Measurements from ENCODE around the gene AP1B1.
"Not testable (repeated sequence)": the region's sequence is repeated elsewhere in the genome, so short reads cannot be mapped to it uniquely, and the experiment has no call there.

AP1B1 gene

DNA sequence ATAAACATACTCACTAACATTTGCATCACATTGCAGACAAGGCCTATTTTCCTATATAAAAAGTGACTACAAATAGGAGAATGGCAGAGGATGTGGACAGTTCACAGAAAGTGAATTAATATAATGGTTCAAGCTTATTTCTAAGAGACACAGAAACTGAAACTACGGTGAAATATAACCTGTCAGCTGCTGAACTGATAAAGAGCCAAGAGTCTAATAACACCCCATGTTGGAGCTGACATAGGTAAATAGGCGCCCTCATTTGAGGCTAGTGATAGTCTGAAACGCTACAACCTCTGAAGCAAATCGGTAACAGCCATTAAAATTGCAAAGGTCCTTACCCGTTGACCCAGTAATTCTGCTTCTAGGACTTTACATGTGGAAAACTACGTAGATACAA lies 14.0 kb downstream of the AP1B1 start:
- Histone ChIP-seq H3K36me3 (ENCODE audit: insufficient read depth, low read length) (peaks cover 11% of the 10 kb centered on the region), H3K4me3 (ENCODE audit: low read length) (no peak overlapping the region), H3K4me1 (ENCODE audit: control insufficient read depth, insufficient read depth, low read length) (peaks cover 12% of the 10 kb centered on the region)

DNA sequence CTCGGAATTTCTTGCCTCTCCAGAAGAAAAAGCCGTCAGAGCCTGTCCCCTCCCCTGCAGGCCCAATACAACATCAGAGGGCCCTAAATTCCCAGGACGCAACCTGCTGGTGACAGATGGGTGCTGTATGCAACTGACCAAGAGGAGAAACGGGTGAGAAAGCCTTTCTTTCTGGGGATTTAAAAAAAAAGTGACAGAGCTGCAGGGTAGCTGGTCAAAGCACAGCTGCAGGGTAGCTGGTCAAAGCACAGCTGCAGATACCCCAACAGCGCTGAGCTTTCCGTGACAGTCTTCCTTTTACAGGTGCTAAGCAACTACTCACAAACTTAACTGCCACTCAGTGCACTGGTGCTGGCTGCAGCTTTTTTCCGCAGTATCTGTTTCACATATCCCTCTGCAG lies 17.8 kb downstream of the AP1B1 start:
- peaks cover 4% of the 10 kb centered on the region for H3K36me3 ChIP-seq (ENCODE audit: insufficient read depth, low read length)
- no peaks in the 10 kb centered on the region for H3K9me3 ChIP-seq (replicated peaks; ENCODE audit: low read length)
- peaks cover 22% of the 10 kb centered on the region for H3K4me1 ChIP-seq (ENCODE audit: control insufficient read depth, insufficient read depth, low read length)
- H3K27me3 ChIP-seq (ENCODE audit: control insufficient read depth, insufficient read depth, low read length), result no peaks in the 10 kb centered on the region
- no peak overlapping the region for H3K4me3 ChIP-seq (ENCODE audit: low read length)
- H3K4me2 ChIP-seq (ENCODE audit: low read length), result no peak overlapping the region
- no peak overlapping the region for H3K9ac ChIP-seq (ENCODE audit: low read depth, low read length)

More for the DNA sequence above, 14.0 kb downstream of the AP1B1 start:
- Histone ChIP-seq H3K9me3 (replicated peaks; ENCODE audit: low read length) (no peaks in the 10 kb centered on the region), H3K4me2 (ENCODE audit: low read length) (no peak overlapping the region), H3K27me3 (ENCODE audit: control insufficient read depth, insufficient read depth, low read length) (no peaks in the 10 kb centered on the region), H3K9ac (ENCODE audit: low read depth, low read length) (no peak overlapping the region)

DNA sequence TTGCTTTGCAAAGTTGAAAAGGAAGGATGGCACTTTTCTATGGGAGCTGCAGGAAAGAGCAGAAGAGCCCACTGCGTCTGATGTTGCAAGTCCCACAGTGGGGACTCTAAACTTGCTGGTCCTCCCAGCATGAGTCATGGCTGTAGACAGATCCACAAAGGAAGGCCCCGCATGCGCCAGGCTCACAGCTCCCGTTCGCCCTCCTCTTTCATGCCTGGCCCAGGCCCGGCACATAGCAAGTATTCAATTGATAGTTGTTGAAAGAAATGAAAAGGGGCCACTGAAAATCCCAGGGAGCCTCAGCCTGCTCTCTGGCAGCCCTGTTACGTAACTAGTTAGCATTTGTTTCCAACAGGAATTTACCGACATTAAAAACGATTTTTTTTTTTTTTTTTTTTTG lies 18.9 kb downstream of the AP1B1 start:
- Histone ChIP-seq H3K36me3 (ENCODE audit: insufficient read depth, low read length) (peaks cover 3% of the 10 kb centered on the region), H3K4me1 (ENCODE audit: control insufficient read depth, insufficient read depth, low read length) (peaks cover 22% of the 10 kb centered on the region)

DNA sequence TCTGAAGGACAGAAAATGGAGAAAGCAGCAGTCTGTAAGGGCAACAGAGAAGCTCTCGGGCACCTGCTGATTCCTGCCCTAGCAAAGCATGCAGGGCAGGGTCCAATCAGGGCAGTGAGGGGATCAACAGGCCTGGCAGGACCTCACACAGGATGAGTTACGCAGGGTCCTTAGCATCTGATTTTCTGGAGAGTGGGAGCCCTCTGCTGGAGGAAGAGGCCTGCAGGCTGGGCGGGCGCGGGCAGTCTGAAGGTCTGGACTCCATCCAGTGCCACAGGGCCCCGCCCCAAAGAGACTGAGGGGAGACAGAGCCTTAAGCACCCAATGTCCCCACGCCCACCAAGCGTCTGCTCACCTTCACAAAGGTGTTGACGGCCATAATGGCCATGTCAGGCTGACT lies 28.9 kb downstream of the AP1B1 start:
- Histone ChIP-seq H3K9me3 (replicated peaks; ENCODE audit: low read length) (no peaks in the 10 kb centered on the region), H3K4me1 (ENCODE audit: control insufficient read depth, insufficient read depth, low read length) (peaks cover 3% of the 10 kb centered on the region), H3K9ac (ENCODE audit: low read depth, low read length) (no peak overlapping the region), H3K27me3 (ENCODE audit: control insufficient read depth, insufficient read depth, low read length) (no peaks in the 10 kb centered on the region), H3K4me2 (ENCODE audit: low read length) (no peak overlapping the region), H3K36me3 (ENCODE audit: insufficient read depth, low read length) (peaks cover 38% of the 10 kb centered on the region), H3K4me3 (ENCODE audit: low read length) (no peak overlapping the region)

More for the DNA sequence above, 18.9 kb downstream of the AP1B1 start:
- Histone ChIP-seq H3K9me3 (replicated peaks; ENCODE audit: low read length) (no peaks in the 10 kb centered on the region), H3K4me3 (ENCODE audit: low read length) (peak overlapping the region; percentile 45), H3K9ac (ENCODE audit: low read depth, low read length) (peak overlapping the region; percentile 66), H3K27me3 (ENCODE audit: control insufficient read depth, insufficient read depth, low read length) (no peaks in the 10 kb centered on the region), H3K4me2 (ENCODE audit: low read length) (peak overlapping the region; percentile 76)

DNA sequence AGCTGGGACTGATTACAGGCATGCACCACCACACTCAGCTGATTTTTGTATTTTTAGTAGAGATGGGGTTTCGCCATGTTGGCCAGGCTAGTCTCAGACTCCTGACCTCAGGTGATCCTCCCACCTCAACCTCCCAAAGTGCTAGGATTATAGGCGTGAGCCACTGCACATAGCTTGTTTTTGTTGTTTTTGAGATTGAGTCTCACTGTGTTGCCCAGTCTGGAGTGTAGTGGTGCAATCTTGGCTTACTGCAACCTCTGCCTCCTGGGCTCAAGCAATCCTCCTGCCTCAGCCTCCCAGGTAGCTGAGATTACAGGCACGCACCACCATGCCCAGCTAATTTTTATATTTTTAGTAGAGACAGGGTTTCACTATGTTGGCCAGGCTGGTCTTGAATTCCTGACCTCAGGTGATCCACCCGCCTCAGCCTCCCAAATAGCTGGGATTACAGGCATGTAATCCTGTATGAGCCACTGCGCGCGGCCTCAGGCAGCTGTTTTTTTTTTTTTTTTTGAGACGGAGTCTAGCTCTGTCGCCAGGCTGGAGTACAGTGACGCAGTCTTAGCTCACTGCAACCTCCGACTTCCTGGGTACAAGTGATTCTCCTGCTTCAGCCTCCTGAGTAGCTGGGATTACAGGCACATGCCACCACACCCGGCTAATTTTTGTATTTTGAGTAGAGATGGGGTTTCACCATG lies 31.0 kb downstream of the AP1B1 start:
- H3K4me2 ChIP-seq (ENCODE audit: low read length); H3K9ac ChIP-seq (ENCODE audit: low read depth, low read length); H3K27me3 ChIP-seq (ENCODE audit: control insufficient read depth, insufficient read depth, low read length); H3K4me1 ChIP-seq (ENCODE audit: control insufficient read depth, insufficient read depth, low read length); H3K4me3 ChIP-seq (ENCODE audit: low read length); H3K9me3 ChIP-seq (replicated peaks; ENCODE audit: low read length): not testable (repeated sequence)
- peaks cover 59% of the 10 kb centered on the region for H3K36me3 ChIP-seq (ENCODE audit: insufficient read depth, low read length)

DNA sequence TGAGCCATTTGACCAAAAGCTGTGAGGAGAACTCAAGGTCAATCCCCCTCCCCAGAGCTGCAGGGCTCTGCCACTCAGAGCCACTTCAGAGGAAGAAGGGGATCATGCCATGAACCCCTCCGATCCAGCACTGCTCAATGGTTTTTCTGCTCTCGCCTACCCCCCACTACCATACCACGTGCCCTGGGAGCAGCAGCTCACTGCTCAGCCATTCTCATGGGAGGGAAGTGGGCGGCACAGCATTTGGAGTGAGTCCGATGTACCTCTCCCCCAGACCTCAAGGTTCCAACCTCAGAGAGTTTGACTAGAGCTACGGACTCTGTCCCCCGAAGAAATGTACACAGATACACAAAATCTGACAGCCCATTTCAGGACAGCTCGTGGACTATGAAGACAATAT lies 34.5 kb downstream of the AP1B1 start:
- H3K9me3 ChIP-seq (replicated peaks; ENCODE audit: low read length), result no peaks in the 10 kb centered on the region
- H3K9ac ChIP-seq (ENCODE audit: low read depth, low read length), result no peak overlapping the region
- H3K27me3 ChIP-seq (ENCODE audit: control insufficient read depth, insufficient read depth, low read length), result no peaks in the 10 kb centered on the region
- H3K4me2 ChIP-seq (ENCODE audit: low read length), result no peak overlapping the region
- H3K4me1 ChIP-seq (ENCODE audit: control insufficient read depth, insufficient read depth, low read length), result no peaks in the 10 kb centered on the region
- H3K36me3 ChIP-seq (ENCODE audit: insufficient read depth, low read length), result peaks cover 83% of the 10 kb centered on the region
- no peak overlapping the region for H3K4me3 ChIP-seq (ENCODE audit: low read length)

DNA sequence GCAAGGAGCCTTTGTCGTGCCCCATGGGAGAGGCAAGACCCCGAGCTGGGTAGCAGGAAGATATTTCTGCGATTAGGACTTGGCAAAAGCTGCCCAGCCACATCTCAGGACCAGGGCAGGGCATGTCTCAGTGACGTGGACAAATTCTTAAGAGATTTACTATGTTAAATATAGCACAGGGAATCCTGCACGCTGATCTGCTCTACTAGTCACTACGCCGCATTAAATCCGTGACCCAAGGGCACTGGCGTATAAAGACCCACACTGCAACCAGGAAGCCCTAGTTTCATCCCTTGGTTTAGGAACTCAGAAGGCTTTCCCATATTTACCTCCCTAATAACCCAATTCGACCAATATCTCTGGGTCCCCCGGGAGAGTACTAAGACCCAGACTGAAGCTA lies 35.1 kb downstream of the AP1B1 start:
- peaks cover 83% of the 10 kb centered on the region for H3K36me3 ChIP-seq (ENCODE audit: insufficient read depth, low read length)
- H3K4me2 ChIP-seq (ENCODE audit: low read length), result no peak overlapping the region
- no peaks in the 10 kb centered on the region for H3K27me3 ChIP-seq (ENCODE audit: control insufficient read depth, insufficient read depth, low read length)
- H3K4me3 ChIP-seq (ENCODE audit: low read length), result no peak overlapping the region
- no peaks in the 10 kb centered on the region for H3K4me1 ChIP-seq (ENCODE audit: control insufficient read depth, insufficient read depth, low read length)
- H3K9ac ChIP-seq (ENCODE audit: low read depth, low read length), result no peak overlapping the region
- H3K9me3 ChIP-seq (replicated peaks; ENCODE audit: low read length), result no peaks in the 10 kb centered on the region

DNA sequence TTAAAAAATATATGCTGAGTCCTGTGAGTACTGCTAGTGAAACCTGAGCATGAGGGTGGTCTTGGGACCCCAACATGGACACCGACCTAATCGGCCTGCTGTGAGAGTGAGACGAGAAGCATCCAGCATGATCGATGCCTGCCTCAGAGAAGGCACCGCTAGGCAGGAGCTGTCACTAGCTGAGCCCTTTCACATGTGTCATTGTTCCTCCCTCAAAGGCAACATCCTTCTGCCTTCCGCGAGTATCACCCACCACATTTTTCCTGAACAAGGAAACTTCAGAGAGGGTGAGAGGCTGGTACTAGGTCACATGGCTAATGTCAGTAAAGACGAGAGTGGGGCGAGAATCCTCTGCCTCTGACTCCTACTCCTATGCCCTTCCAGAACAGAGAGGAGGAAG lies 35.6 kb downstream of the AP1B1 start:
- H3K27me3 ChIP-seq (ENCODE audit: control insufficient read depth, insufficient read depth, low read length), result no peaks in the 10 kb centered on the region
- H3K9me3 ChIP-seq (replicated peaks; ENCODE audit: low read length), result no peaks in the 10 kb centered on the region
- no peak overlapping the region for H3K9ac ChIP-seq (ENCODE audit: low read depth, low read length)
- no peaks in the 10 kb centered on the region for H3K4me1 ChIP-seq (ENCODE audit: control insufficient read depth, insufficient read depth, low read length)
- H3K36me3 ChIP-seq (ENCODE audit: insufficient read depth, low read length), result peaks cover 83% of the 10 kb centered on the region
- H3K4me3 ChIP-seq (ENCODE audit: low read length), result no peak overlapping the region
- no peak overlapping the region for H3K4me2 ChIP-seq (ENCODE audit: low read length)

DNA sequence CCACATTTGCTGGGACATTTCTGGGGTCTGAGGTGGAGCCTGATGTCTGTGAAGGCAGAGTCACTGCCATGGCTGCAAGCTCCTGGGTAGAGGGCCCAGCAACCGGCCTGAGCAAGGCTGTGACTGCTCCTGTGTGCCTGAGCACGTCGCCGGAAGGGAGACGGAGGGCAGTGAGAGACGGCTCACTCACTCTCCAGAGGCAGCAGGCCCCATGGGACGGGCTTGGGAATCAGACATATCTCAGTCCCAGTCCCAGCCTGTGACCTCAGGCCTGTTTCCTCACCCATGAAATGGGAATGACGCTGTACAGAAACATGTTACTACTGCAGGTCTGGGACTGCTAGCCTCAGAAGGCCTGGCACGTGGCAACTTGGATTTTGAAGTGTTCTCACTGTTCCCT lies 36.5 kb downstream of the AP1B1 start:
- Histone ChIP-seq H3K4me3 (ENCODE audit: low read length) (no peak overlapping the region), H3K4me2 (ENCODE audit: low read length) (no peak overlapping the region), H3K27me3 (ENCODE audit: control insufficient read depth, insufficient read depth, low read length) (no peaks in the 10 kb centered on the region), H3K4me1 (ENCODE audit: control insufficient read depth, insufficient read depth, low read length) (no peaks in the 10 kb centered on the region), H3K36me3 (ENCODE audit: insufficient read depth, low read length) (peaks cover 92% of the 10 kb centered on the region), H3K9me3 (replicated peaks; ENCODE audit: low read length) (no peaks in the 10 kb centered on the region), H3K9ac (ENCODE audit: low read depth, low read length) (no peak overlapping the region)

DNA sequence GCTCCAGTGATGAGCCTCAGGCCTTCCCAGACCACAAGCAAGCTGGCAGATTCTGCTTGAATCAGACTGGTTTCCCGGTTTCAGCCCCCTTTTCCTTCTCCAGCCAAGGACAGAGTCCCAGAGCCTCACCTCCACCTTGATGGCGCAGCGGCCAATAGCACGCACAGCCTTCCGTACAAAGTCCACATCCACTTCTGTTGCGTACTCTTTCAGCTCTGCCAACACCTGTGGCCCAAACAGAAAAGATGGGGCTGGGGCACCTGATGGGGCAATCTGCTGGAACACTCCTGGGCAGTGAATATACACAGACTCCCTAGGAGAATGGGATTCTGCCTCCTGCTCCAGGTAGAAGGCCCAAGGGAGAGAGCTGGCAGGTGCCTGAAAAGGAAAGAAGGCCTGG lies 37.3 kb downstream of the AP1B1 start:
- no peak overlapping the region for H3K4me3 ChIP-seq (ENCODE audit: low read length)
- H3K36me3 ChIP-seq (ENCODE audit: insufficient read depth, low read length), result peaks cover 90% of the 10 kb centered on the region

DNA sequence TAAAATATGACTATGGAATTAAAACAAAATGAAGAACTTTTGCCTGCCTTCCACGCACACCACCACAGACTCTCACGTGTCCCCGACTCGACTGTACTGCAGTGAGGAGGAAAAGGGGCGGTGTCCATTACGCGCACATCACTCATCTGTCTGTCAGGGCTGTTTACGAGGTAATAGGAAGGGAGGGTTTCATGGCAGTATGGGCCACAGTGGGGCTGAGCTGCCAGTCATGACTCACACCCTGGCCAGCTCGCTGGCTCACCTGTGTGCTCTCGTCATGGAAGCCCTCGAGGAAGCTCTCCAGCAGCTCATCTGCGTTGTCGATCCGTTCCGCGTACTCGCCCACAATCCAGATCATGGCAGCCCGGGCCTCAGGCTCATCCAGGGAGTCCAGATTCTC lies 39.4 kb downstream of the AP1B1 start:
- H3K36me3 ChIP-seq (ENCODE audit: insufficient read depth, low read length), result peaks cover 76% of the 10 kb centered on the region
- peaks cover 9% of the 10 kb centered on the region for H3K4me1 ChIP-seq (ENCODE audit: control insufficient read depth, insufficient read depth, low read length)
- H3K9me3 ChIP-seq (replicated peaks; ENCODE audit: low read length), result no peaks in the 10 kb centered on the region
- H3K9ac ChIP-seq (ENCODE audit: low read depth, low read length), result no peak overlapping the region
- no peaks in the 10 kb centered on the region for H3K27me3 ChIP-seq (ENCODE audit: control insufficient read depth, insufficient read depth, low read length)
- no peak overlapping the region for H3K4me3 ChIP-seq (ENCODE audit: low read length)
- H3K4me2 ChIP-seq (ENCODE audit: low read length), result no peak overlapping the region

More for the DNA sequence above, 37.3 kb downstream of the AP1B1 start:
- H3K27me3 ChIP-seq (ENCODE audit: control insufficient read depth, insufficient read depth, low read length), result no peaks in the 10 kb centered on the region
- no peaks in the 10 kb centered on the region for H3K9me3 ChIP-seq (replicated peaks; ENCODE audit: low read length)
- H3K4me1 ChIP-seq (ENCODE audit: control insufficient read depth, insufficient read depth, low read length), result no peaks in the 10 kb centered on the region
- H3K9ac ChIP-seq (ENCODE audit: low read depth, low read length), result no peak overlapping the region
- H3K4me2 ChIP-seq (ENCODE audit: low read length), result no peak overlapping the region

DNA sequence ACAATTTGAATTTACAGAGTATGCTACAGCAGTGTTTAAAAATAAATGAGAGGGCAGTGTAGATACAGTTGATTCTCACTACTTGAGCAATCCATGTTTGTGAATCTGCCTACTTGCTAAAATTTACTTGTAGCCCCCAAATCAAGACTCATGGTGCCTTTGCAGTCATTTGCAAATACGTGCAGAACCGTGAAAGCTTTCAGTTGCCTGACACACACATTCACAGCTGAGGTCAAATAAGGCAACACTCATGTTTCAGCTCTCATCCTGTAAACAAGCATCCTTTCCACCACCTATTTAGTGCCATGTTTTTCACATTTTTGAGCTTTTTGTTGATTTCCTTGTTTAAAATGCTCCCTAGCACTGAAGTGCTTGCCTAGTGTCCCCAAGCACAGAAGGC lies 40.3 kb downstream of the AP1B1 start:
- Histone ChIP-seq H3K4me1 (ENCODE audit: control insufficient read depth, insufficient read depth, low read length) (peaks cover 18% of the 10 kb centered on the region), H3K27me3 (ENCODE audit: control insufficient read depth, insufficient read depth, low read length) (no peaks in the 10 kb centered on the region), H3K4me2 (ENCODE audit: low read length) (no peak overlapping the region), H3K9ac (ENCODE audit: low read depth, low read length) (no peak overlapping the region), H3K9me3 (replicated peaks; ENCODE audit: low read length) (no peaks in the 10 kb centered on the region), H3K4me3 (ENCODE audit: low read length) (no peak overlapping the region), H3K36me3 (ENCODE audit: insufficient read depth, low read length) (peaks cover 73% of the 10 kb centered on the region)
